Activated CD8-positive, alpha-beta T cell treated with anti-CD3 and anti-CD28 coated beads, Interleukin-2, amount 10 ng/mL, durations not matched to agents 7 days and 5 days (primary cell): Measurements from ENCODE around the gene GABRG3. TPM values are rescaled to one million over a fixed set of nuclear protein-coding genes. Genes with fewer than 3 reads are reported as not detected.

ENCODE experiments used
- ATAC-seq: fragments of 150-1000 bp; cut with Tn5 transposase; one replicate; pipeline ENCODE4 v1.10.0; 2021; ENCODE audit warnings: moderate library complexity
- CTCF ChIA-PET: fragments of 350-600 bp; sonication (Branson Sonifier 250); formaldehyde crosslinking; loops from one replicate; lab custom pipeline; 2021; ENCODE audit warnings: antibody characterized with exemption; lab: Charles Lee
- POLR2A ChIA-PET: fragments of 350-600 bp; sonication (Branson Sonifier 250); formaldehyde crosslinking; loops from one replicate; lab custom pipeline; 2021; ENCODE audit warnings: antibody characterized with exemption; lab: Charles Lee
- DNase-seq: peaks from one replicate; pipeline ENCODE4 v3.0.0-alpha.2; 2020
- H3K27ac Mint-ChIP-seq: one replicate; pipeline ENCODE4 v1.8.0; 2021; ENCODE audit warnings: mild to moderate bottlenecking, mixed read lengths
- H3K27me3 Mint-ChIP-seq: one replicate; pipeline ENCODE4 v1.8.0; 2021; ENCODE audit warnings: low read depth, mixed read lengths
- H3K36me3 Mint-ChIP-seq: one replicate; pipeline ENCODE4 v1.8.0; 2021; ENCODE audit warnings: low read depth, mixed read lengths
- H3K4me1 Mint-ChIP-seq: one replicate; pipeline ENCODE4 v1.8.0; 2021; ENCODE audit warnings: low read depth, mixed read lengths
- H3K4me3 Mint-ChIP-seq: one replicate; pipeline ENCODE4 v1.8.0; 2021; ENCODE audit warnings: mild to moderate bottlenecking, mixed read lengths
- H3K9me3 Mint-ChIP-seq: one replicate; pipeline ENCODE4 v1.8.0; 2022; ENCODE audit warnings: mixed read lengths; ENCODE audit not compliant: insufficient read depth
- total RNA-seq, 2 experiments: library from RNA; stranded (reverse); gene quantifications; one replicate each; pipeline ENCODE4 v1.2.3, GENCODE V29; 2021

GABRG3 gene
- total RNA-seq, 2 experiments from 2014 or later, result not detected

DNA sequence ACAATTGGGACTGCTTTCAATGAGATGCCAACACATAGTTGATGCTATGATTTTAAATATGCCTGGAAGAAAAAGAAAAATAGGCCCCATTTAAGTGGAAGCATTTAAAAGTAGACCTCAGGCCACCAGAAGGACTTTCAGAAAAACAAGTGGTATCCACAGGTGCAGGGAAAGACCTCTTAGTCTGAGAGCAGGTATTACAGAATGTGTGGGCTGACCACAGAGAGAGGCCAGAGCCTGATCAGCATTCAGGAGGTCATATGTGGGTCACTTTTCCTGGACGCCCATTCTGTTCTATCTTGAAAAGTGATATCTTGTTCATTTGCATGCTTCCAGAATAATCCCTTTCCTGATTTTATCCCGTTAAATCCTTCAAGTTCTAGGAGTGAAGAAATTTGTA lies 95.5 kb downstream of the GABRG3 start:
- Mint-ChIP-seq H3K4me3 (no peak overlapping the region), H3K4me1 (no peaks in the 10 kb centered on the region), H3K36me3 (no peaks in the 10 kb centered on the region), H3K27ac (no peak overlapping the region), H3K27me3 (no peaks in the 10 kb centered on the region), H3K9me3 (peaks cover 27% of the 10 kb centered on the region)
- POLR2A ChIA-PET, result no interaction called here
- CTCF ChIA-PET, result no interaction called here
- no peak for DNase-seq
- no peak for ATAC-seq

DNA sequence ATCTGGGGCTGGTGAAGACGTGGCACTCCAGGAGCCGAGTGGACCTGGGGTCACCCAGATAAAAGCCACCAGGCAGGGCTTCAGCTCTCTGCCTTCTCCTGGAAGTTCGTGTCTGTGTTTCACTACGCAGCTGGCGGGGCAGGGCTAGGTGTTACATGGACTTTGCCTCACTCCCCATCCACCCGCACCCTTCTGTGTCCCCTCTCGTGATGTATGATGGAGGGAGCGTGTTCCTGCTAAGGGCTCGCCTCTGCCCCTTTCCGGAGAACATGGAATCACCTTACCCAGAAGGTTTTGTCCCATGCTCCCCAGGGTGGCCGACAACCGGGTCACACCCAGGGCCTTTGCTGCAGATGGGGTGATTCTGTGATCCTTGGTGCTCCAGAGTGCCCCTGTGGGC lies 96.2 kb downstream of the GABRG3 start:
- DNase-seq, result no peak
- Mint-ChIP-seq H3K4me1 (no peaks in the 10 kb centered on the region), H3K4me3 (no peak overlapping the region), H3K27ac (no peak overlapping the region), H3K36me3 (no peaks in the 10 kb centered on the region), H3K27me3 (no peaks in the 10 kb centered on the region), H3K9me3 (peaks cover 34% of the 10 kb centered on the region)
- CTCF ChIA-PET, result no interaction called here
- POLR2A ChIA-PET, result no interaction called here
- ATAC-seq, result no peak

DNA sequence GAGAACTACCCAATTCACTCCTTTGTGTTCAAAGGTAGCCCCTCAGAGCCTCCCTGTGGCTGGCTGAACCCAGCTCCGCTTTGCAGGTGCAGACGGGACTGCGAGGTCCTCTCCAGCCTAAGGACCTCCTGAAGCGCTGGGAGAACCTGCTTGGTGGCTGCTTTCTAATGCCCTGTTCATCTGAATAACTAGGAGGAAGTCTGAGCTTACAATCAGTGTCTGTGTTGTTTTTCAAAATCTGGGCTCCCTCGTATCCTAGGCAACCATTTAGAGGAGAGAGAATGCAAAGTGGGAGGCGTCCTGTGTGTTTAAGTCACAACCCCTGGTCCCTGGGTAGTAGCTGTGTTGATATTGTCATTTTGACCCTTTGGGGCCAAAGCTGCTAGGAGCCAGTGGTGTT lies 99.9 kb downstream of the GABRG3 start:
- ChIA-PET POLR2A (no interaction called here), CTCF (no interaction called here)
- Mint-ChIP-seq H3K27ac (no peak overlapping the region), H3K27me3 (no peaks in the 10 kb centered on the region), H3K4me1 (no peaks in the 10 kb centered on the region), H3K9me3 (peaks cover 34% of the 10 kb centered on the region), H3K36me3 (no peaks in the 10 kb centered on the region), H3K4me3 (no peak overlapping the region)
- DNase-seq (no peak), ATAC-seq (no peak)

DNA sequence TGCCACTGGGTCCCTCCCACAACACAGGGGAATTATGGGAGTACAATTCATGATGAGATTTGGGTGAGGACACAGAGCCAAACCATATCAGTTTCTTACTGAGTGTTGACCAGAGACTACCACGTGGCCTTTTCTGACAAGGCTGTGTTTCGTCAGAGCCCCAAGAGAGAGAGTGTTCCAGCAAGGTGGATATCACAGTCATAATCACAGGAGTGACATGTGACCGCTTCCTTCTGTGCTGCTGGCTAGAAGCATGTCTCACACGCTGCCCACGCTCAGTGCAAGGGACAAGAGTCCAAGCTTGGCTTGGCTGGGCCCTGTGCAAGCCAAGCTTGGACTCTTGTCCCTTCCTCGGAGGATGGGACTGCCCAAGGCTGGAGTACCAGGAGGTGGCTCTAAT lies 103.2 kb downstream of the GABRG3 start:
- ATAC-seq, result no peak
- H3K36me3 Mint-ChIP-seq, result no peaks in the 10 kb centered on the region
- DNase-seq, result no peak
- no peak overlapping the region for H3K27ac Mint-ChIP-seq
- no peaks in the 10 kb centered on the region for H3K27me3 Mint-ChIP-seq
- no peak overlapping the region for H3K4me3 Mint-ChIP-seq
- CTCF ChIA-PET, result no interaction called here
- H3K9me3 Mint-ChIP-seq, result peaks cover 22% of the 10 kb centered on the region
- no peaks in the 10 kb centered on the region for H3K4me1 Mint-ChIP-seq
- POLR2A ChIA-PET, result no interaction called here

- POLR2A ChIA-PET, result no interaction called here
- CTCF ChIA-PET, result no interaction called here
- Mint-ChIP-seq H3K4me1 (no peaks in the 10 kb centered on the region), H3K27me3 (no peaks in the 10 kb centered on the region), H3K4me3 (no peak overlapping the region), H3K27ac (no peak overlapping the region), H3K9me3 (no peaks in the 10 kb centered on the region), H3K36me3 (no peaks in the 10 kb centered on the region)
- no peak for ATAC-seq
- DNase-seq, result no peak
These were observed 106.8 kb downstream of the GABRG3 start for GRCh38 chr15:27077790-27078189.

DNA sequence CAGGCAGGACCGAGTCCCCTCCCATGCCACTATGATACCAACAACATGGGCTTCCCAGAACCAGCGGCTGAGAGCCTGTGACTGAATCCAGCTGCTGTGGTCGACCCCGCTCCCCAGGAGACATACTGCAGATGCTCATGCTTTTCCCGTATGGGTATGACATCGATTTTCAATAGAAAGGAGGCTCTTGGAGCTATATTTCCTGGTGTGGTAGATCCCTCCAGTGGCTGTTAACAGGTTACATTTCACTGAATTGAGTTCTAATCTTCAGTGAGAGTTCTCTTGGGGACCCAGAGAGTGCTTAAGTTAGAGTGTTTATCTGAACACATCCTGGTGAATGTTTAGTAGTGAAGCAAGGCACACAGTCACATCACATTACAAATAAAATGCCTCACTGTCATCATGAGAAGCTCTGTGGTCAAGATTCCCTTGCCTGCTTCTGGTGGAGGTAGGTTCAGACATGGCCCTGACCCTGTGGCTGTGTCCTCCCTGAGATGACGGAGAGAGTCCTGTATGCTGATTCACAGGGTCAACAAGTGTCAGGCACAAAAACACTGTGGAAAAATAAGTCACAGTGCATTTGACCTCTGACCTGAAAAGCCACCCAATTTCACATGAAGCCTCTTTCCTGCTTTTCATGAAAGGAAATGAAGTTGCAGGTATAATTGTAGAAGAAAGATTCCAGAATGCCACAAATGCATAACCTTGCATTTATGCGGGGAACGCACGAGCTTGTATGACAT lies 110.9 kb downstream of the GABRG3 start:
- peaks cover 4% of the 10 kb centered on the region for H3K9me3 Mint-ChIP-seq
- H3K36me3 Mint-ChIP-seq, result no peaks in the 10 kb centered on the region
- ATAC-seq (no peak), DNase-seq (no peak)
- no peaks in the 10 kb centered on the region for H3K4me1 Mint-ChIP-seq
- CTCF ChIA-PET, result no interaction called here
- POLR2A ChIA-PET, result no interaction called here
- no peak overlapping the region for H3K4me3 Mint-ChIP-seq
- H3K27me3 Mint-ChIP-seq, result no peaks in the 10 kb centered on the region
- H3K27ac Mint-ChIP-seq, result no peak overlapping the region

- H3K4me3 Mint-ChIP-seq, result no peak overlapping the region
- no peak overlapping the region for H3K27ac Mint-ChIP-seq
- ChIA-PET CTCF (no interaction called here), POLR2A (no interaction called here)
- no peaks in the 10 kb centered on the region for H3K27me3 Mint-ChIP-seq
- peaks cover 4% of the 10 kb centered on the region for H3K9me3 Mint-ChIP-seq
- no peaks in the 10 kb centered on the region for H3K4me1 Mint-ChIP-seq
- no peak for DNase-seq
- no peaks in the 10 kb centered on the region for H3K36me3 Mint-ChIP-seq
- no peak for ATAC-seq
These were observed 111.5 kb downstream of the GABRG3 start for GRCh38 chr15:27082526-27082925.

- H3K9me3 Mint-ChIP-seq, result peaks cover 10% of the 10 kb centered on the region
- CTCF ChIA-PET, result no interaction called here
- no peaks in the 10 kb centered on the region for H3K36me3 Mint-ChIP-seq
- ATAC-seq, result no peak
- no peak for DNase-seq
- H3K4me3 Mint-ChIP-seq, result no peak overlapping the region
- POLR2A ChIA-PET, result no interaction called here
- H3K4me1 Mint-ChIP-seq, result no peaks in the 10 kb centered on the region
- no peaks in the 10 kb centered on the region for H3K27me3 Mint-ChIP-seq
- H3K27ac Mint-ChIP-seq, result no peak overlapping the region
These were observed 113.9 kb downstream of the GABRG3 start for GRCh38 chr15:27084844-27085243.

GRCh38 chr15:27086149-27086548 lies 115.2 kb downstream of the GABRG3 start:
- ChIA-PET CTCF (no interaction called here), POLR2A (no interaction called here)
- H3K27ac Mint-ChIP-seq, result no peak overlapping the region
- H3K36me3 Mint-ChIP-seq, result no peaks in the 10 kb centered on the region
- DNase-seq (no peak), ATAC-seq (no peak)
- H3K4me1 Mint-ChIP-seq, result no peaks in the 10 kb centered on the region
- no peaks in the 10 kb centered on the region for H3K27me3 Mint-ChIP-seq
- H3K4me3 Mint-ChIP-seq, result no peak overlapping the region
- H3K9me3 Mint-ChIP-seq, result peaks cover 14% of the 10 kb centered on the region

DNA sequence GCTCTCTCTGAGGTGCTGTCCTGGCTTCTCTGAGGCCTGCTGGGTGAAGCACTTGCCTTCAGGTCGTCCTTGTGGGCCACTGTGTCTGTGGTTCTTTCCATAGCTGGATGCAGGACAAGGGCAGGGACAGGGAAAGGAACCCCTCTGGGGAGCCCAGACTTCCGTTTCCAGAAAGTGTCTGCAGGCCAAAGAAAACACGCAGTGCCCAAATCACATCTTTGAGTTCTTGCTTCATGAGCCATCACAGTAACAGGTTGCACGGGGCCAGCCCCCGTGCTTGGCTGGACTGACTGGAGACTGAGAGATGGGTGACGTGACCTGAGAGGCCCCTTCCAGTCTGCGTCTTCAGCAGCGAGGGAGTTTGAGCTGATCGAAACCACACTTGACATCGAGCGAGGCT lies 115.8 kb downstream of the GABRG3 start:
- H3K9me3 Mint-ChIP-seq, result peaks cover 14% of the 10 kb centered on the region
- H3K36me3 Mint-ChIP-seq, result no peaks in the 10 kb centered on the region
- H3K27ac Mint-ChIP-seq, result no peak overlapping the region
- H3K4me3 Mint-ChIP-seq, result no peak overlapping the region
- POLR2A ChIA-PET, result no interaction called here
- H3K27me3 Mint-ChIP-seq, result no peaks in the 10 kb centered on the region
- CTCF ChIA-PET, result no interaction called here
- no peaks in the 10 kb centered on the region for H3K4me1 Mint-ChIP-seq
- no peak for DNase-seq
- ATAC-seq, result no peak

GRCh38 chr15:27087651-27088583 lies 116.9 kb downstream of the GABRG3 start:
- ATAC-seq (no peak), DNase-seq (no peak)
- ChIA-PET POLR2A (no interaction called here), CTCF (no interaction called here)
- Mint-ChIP-seq H3K27me3 (no peaks in the 10 kb centered on the region), H3K4me1 (no peaks in the 10 kb centered on the region), H3K9me3 (peaks cover 14% of the 10 kb centered on the region), H3K27ac (no peak overlapping the region), H3K4me3 (no peak overlapping the region), H3K36me3 (no peaks in the 10 kb centered on the region)

DNA sequence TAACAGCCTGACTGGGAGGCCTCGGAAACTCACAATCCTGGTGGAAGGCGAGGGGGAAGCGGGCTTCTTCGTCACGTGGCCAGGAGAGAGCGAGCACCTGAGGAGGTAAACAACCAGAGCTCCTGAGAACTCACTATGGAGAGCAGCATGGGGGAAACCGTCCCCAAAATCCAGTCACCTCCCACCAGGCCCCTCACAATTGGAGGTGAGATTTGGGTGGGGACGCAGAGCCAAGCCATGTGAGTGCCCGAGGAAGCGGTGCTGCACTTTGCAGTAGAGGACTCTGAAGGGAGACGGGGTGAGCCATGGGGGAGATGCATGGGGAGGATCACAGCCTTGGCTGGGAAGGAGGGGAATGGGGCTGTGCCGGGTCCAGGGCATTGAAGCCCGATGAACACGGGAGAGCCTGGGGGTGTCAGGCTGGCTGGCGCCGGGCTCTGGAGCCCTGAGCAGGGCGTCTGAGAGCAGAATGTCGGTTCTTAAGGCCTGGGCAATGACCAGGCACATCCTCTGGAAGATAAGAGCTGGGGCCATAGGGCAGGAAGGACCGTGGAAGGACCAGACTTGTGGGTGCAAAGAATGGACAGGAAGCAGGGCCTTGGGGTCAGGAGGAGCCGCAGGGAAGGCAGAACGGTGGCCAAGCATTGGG lies 117.7 kb downstream of the GABRG3 start:
- Mint-ChIP-seq H3K4me1 (no peaks in the 10 kb centered on the region), H3K27ac (no peak overlapping the region), H3K27me3 (no peaks in the 10 kb centered on the region), H3K36me3 (no peaks in the 10 kb centered on the region), H3K4me3 (no peak overlapping the region), H3K9me3 (peaks cover 14% of the 10 kb centered on the region)
- ChIA-PET CTCF (no interaction called here), POLR2A (no interaction called here)
- no peak for ATAC-seq
- no peak for DNase-seq
